ENCODE data around the gene MRPL55. TPM values are rescaled to one million over a fixed set of nuclear protein-coding genes. Genes with fewer than 3 reads are reported as not detected.

MRPL55 gene
- total and polyA plus RNA-seq, 2 of the 13 experiments (the other 11 are each of a cell fraction or from before 2014, with no cell fraction given), result 58.6 to 92.9 TPM

DNA sequence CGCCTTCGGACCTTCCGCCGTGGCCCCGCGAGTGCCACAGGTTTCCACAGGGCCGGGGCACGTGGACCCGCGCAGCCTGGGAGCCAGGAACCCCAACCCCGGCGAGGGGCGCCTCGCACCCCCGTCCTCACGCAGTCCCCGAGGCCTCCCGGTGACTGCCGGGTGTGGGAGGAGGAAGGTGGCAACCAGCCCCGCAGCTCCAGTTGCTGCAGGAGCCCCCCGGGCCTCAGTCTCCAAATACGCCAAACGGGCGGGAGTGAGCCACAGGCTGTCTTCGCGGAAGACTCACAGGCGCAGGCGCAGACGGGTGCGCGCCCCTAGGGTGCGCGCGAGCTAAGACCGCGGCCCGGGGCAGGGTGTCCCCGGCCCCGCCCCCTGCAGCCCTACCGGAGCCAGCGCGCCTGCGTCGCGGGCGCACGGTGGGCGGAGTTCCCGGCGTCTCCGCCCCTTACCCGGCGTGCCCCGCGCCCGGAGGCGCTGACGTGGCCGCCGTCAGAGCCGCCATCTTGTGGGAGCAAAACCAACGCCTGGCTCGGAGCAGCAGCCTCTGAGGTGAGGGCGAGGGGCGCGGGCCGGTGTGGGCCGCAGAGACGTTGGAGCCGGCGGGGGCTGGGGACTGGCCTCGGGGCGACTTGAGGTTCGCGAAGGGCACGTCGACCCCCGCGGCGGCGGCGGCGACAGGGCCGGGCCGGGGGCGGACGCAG, 26.7 kb downstream of the MRPL55 start, which contains the start of gene ARF1 (continued):
- TF ChIP-seq, protein P1, sequence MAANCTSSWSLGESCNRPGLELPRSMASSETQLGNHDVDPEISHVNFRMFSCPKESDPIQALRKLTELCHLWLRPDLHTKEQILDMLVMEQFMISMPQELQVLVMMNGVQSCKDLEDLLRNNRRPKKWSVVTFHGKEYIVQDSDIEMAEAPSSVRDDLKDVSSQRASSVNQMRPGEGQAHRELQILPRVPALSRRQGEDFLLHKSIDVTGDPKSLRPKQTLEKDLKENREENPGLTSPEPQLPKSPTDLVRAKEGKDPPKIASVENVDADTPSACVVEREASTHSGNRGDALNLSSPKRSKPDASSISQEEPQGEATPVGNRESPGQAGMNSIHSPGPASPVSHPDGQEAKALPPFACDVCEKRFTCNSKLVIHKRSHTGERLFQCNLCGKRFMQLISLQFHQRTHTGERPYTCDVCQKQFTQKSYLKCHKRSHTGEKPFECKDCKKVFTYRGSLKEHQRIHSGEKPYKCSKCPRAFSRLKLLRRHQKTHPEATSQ (CRISPR knock-in tag; IDR thresholded peaks at IDR 0.05; ENCODE audit: borderline replicate concordance), result peak; percentile 76; the same call in 1 of the 2 replicates
- TF ChIP-seq ZFAT (CRISPR knock-in tag; conservative IDR thresholded peaks at IDR 0.05) (no peak), TBP (CRISPR knock-in tag; IDR thresholded peaks at IDR 0.05) (no peak), HOXA9 (CRISPR knock-in tag; IDR thresholded peaks at IDR 0.05; ENCODE audit: borderline replicate concordance) (peak; percentile 91; the same call in 1 of the 2 replicates), CREB1 (IDR thresholded peaks at IDR 0.05) (peak; percentile 85), CREB1 (CRISPR knock-in tag; IDR thresholded peaks at IDR 0.05) (peak; percentile 51; the same call in 1 of the 2 replicates), HNRNPK (IDR thresholded peaks at IDR 0.05; ENCODE audit: low read depth, low read length, poor library complexity, severe bottlenecking) (no peak), FOXC1 (CRISPR knock-in tag; IDR thresholded peaks at IDR 0.05; ENCODE audit: borderline replicate concordance) (peak; percentile 86; the same call in 1 of the 2 replicates), ZFP36L2 (CRISPR knock-in tag; IDR thresholded peaks at IDR 0.05) (no peak), ATF7-NPFF (CRISPR knock-in tag; IDR thresholded peaks at IDR 0.05; ENCODE audit: low read depth) (peak; percentile 93), ZNF589 (CRISPR knock-in tag; conservative IDR thresholded peaks at IDR 0.05) (no peak), SMARCC2 (IDR thresholded peaks at IDR 0.05) (no peak), FOXO1 (CRISPR knock-in tag; IDR thresholded peaks at IDR 0.05) (peak; percentile 29), GTF2F1 (IDR thresholded peaks at IDR 0.05; ENCODE audit: low read length) (no peak), MXI1 (IDR thresholded peaks at IDR 0.05; ENCODE audit: borderline replicate concordance, low read depth, low read length) (peak; percentile 55; the same call in 2 of the 3 replicates), CEBPB (IDR thresholded peaks at IDR 0.05; ENCODE audit: borderline replicate concordance, low read depth, low read length) (no peak), ZNF788 (CRISPR knock-in tag; IDR thresholded peaks at IDR 0.05; ENCODE audit: borderline replicate concordance) (0 out of 2 replicates have a peak, but pooled peaks have one; percentile 44), SOX5 (CRISPR knock-in tag; IDR thresholded peaks at IDR 0.05; ENCODE audit: borderline replicate concordance) (peak; percentile 25; the same call in 1 of the 2 replicates), HOXA3 (CRISPR knock-in tag; IDR thresholded peaks at IDR 0.05) (peak; percentile 97), ZNF790 (CRISPR knock-in tag; IDR thresholded peaks at IDR 0.05; ENCODE audit: borderline replicate concordance) (no peak; the same call in 1 of the 2 replicates), SNRNP70 (IDR thresholded peaks at IDR 0.05; ENCODE audit: low read depth, low read length) (no peak)
- TF ChIP-seq, protein P2, sequence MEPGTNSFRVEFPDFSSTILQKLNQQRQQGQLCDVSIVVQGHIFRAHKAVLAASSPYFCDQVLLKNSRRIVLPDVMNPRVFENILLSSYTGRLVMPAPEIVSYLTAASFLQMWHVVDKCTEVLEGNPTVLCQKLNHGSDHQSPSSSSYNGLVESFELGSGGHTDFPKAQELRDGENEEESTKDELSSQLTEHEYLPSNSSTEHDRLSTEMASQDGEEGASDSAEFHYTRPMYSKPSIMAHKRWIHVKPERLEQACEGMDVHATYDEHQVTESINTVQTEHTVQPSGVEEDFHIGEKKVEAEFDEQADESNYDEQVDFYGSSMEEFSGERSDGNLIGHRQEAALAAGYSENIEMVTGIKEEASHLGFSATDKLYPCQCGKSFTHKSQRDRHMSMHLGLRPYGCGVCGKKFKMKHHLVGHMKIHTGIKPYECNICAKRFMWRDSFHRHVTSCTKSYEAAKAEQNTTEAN (CRISPR knock-in tag; conservative IDR thresholded peaks at IDR 0.05), result no peak; the same call in 1 of the 2 replicates
- TF ChIP-seq, protein P3, sequence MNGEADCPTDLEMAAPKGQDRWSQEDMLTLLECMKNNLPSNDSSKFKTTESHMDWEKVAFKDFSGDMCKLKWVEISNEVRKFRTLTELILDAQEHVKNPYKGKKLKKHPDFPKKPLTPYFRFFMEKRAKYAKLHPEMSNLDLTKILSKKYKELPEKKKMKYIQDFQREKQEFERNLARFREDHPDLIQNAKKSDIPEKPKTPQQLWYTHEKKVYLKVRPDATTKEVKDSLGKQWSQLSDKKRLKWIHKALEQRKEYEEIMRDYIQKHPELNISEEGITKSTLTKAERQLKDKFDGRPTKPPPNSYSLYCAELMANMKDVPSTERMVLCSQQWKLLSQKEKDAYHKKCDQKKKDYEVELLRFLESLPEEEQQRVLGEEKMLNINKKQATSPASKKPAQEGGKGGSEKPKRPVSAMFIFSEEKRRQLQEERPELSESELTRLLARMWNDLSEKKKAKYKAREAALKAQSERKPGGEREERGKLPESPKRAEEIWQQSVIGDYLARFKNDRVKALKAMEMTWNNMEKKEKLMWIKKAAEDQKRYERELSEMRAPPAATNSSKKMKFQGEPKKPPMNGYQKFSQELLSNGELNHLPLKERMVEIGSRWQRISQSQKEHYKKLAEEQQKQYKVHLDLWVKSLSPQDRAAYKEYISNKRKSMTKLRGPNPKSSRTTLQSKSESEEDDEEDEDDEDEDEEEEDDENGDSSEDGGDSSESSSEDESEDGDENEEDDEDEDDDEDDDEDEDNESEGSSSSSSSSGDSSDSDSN (CRISPR knock-in tag; IDR thresholded peaks at IDR 0.05), result no peak
- TF ChIP-seq, protein P4, sequence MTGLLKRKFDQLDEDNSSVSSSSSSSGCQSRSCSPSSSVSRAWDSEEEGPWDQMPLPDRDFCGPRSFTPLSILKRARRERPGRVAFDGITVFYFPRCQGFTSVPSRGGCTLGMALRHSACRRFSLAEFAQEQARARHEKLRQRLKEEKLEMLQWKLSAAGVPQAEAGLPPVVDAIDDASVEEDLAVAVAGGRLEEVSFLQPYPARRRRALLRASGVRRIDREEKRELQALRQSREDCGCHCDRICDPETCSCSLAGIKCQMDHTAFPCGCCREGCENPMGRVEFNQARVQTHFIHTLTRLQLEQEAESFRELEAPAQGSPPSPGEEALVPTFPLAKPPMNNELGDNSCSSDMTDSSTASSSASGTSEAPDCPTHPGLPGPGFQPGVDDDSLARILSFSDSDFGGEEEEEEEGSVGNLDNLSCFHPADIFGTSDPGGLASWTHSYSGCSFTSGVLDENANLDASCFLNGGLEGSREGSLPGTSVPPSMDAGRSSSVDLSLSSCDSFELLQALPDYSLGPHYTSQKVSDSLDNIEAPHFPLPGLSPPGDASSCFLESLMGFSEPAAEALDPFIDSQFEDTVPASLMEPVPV (CRISPR knock-in tag; IDR thresholded peaks at IDR 0.05), result peak; percentile 15; the same call in 1 of the 2 replicates

Data from HepG2 (cell line).